KBM-7 (cell line): ENCODE data around the gene HNRNPA1L2.
A peak's percentile ranks its signal among the peaks of the same experiment; 100 is the strongest.
"Not testable (repeated sequence)": the region's sequence is repeated elsewhere in the genome, so short reads cannot be mapped to it uniquely, and the experiment has no call there.

Experiments used
- DNase-seq: peaks from one replicate; pipeline ENCODE4 v3.0.0-alpha.2; 2015
- in situ Hi-C: fragments of 300-500 bp; cut with MboI; formaldehyde crosslinking; loops from 2 replicates; pipeline ENCODE4 v1.14.3; 2020; ENCODE audit warnings: low sequenced_read_pairs, low pct_unique_long_range_greater_than_20kb, mixed read lengths

The HNRNPA1L2 gene

GRCh38 chr13:52638666-52639328 is 3.4 kb upstream of the HNRNPA1L2 start:
- in situ Hi-C loops: no loop called here
- peak; percentile 11 for DNase-seq

GRCh38 chr13:52644108-52644507 is 1.9 kb downstream of the HNRNPA1L2 start:
- DNase-seq: no peak
- in situ Hi-C loops: no loop called here

DNA sequence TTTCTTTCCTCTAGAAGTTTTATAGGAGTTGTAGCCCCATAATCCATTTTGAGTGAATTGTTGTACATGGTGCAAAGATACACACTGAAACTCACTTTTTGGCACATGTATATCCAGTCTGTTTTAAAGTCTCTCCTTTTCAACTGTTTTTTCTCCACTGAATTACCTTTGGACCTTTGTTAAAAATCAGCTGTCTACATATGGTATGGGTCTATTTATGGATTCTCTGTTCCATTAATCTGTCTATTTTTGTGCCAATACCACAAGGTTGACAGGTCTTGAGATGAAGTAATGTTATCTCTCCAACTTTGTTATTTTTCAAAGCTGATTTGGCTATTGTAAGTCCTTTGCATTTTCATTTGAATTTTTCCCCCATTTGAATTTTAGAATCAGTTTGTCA is 4.7 kb downstream of the HNRNPA1L2 start:
- no peak for DNase-seq
- in situ Hi-C loops: no loop called here

DNA sequence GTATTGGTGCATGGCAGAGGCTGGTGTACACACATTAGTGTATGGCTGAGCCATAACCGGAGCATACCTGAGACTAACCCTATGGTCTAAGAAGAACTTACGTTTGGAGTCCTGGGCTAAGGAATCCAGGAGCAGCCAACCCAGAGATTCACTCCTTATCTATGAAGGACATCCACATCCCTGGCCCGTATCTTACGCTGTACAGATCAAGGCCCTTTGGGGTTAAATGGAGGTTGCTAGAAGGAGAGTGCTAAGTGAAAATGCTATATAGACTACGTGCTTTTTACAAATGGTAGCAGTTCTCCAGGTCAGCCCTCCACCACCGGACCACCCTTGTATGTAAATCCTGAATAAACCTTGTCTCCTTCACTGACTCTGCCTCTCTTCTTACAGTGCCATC is 8.5 kb downstream of the HNRNPA1L2 start:
- in situ Hi-C loops: no loop called here

DNA sequence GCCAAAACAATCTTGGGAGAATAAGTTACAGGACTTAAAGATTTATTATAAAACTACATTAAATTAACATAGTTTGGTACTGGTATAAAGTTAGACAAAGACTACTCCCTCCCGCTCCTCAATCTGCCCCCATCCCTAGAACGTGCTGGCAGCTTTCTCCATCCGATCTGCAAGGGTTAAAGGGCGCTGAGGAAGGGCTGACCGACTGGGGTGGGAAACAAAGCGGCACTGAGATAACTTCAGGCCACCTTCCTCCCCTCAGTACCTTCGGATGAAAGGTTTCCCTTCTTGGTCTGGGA is 9.6 kb downstream of the HNRNPA1L2 start:
- no peak for DNase-seq
- in situ Hi-C loops: no loop called here

More for the DNA sequence above, 8.5 kb downstream of the HNRNPA1L2 start:
- no peak for DNase-seq

- in situ Hi-C loops: no loop called here
- peak; percentile 98 for DNase-seq
These were observed 10.2 kb downstream of the HNRNPA1L2 start, which contains the start of gene SUGT1 for GRCh38 chr13:52652196-52652979. TSS of gene SUGT1 (plus strand) at chr13:52652836. CDS start at chr13:52652921, 85 bp downstream.

DNA sequence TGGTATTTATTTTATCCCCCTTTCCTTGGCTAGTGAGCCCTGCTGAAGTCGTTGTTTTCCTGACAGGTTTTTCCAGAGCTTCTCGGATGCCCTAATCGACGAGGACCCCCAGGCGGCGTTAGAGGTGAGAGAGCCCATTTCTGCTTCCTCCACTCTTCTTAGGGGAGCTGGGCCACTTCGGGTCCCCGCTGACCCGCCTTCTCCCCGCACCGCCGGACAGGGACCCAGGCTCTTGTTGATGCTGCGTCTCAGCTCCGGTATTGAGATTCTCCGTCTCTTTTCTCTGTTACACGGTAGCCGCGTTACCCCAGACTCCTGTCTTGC is 10.7 kb downstream of the HNRNPA1L2 start:
- in situ Hi-C loops: no loop called here
- no peak for DNase-seq

GRCh38 chr13:52659340-52659739 is 17.1 kb downstream of the HNRNPA1L2 start:
- DNase-seq: no peak
- in situ Hi-C loops: no loop called here

GRCh38 chr13:52664272-52664671 is 22.0 kb downstream of the HNRNPA1L2 start:
- DNase-seq: no peak
- in situ Hi-C loops: no loop called here

GRCh38 chr13:52665325-52665724 is 23.1 kb downstream of the HNRNPA1L2 start:
- in situ Hi-C loops: no loop called here

DNA sequence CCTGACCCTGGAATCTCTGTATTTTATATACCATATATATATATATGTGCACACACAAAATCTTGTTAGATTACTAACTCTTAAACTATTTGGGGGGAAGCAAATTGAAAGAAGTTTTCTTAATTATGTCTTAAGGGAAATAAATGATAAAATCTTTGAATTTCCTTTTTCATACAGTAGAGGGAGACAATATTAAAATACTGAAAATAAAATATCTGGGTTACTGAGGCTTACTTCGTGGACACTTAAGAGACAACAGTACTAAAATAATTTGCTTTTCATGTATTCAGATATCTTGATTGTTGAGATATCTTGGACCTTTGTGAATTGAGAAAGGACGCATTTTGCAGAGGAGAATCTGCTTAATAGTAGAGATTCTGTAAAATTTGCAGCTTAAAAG is 27.4 kb downstream of the HNRNPA1L2 start:
- DNase-seq: no peak
- in situ Hi-C loops: no loop called here

More at GRCh38 chr13:52665325-52665724, 23.1 kb downstream of the HNRNPA1L2 start:
- peak; percentile 22 for DNase-seq

GRCh38 chr13:52670726-52671125 is 28.5 kb downstream of the HNRNPA1L2 start:
- in situ Hi-C loops: no loop called here
- no peak for DNase-seq

- no peak for DNase-seq
- in situ Hi-C loops: no loop called here
These were observed 31.2 kb downstream of the HNRNPA1L2 start for GRCh38 chr13:52673465-52673864.

DNA sequence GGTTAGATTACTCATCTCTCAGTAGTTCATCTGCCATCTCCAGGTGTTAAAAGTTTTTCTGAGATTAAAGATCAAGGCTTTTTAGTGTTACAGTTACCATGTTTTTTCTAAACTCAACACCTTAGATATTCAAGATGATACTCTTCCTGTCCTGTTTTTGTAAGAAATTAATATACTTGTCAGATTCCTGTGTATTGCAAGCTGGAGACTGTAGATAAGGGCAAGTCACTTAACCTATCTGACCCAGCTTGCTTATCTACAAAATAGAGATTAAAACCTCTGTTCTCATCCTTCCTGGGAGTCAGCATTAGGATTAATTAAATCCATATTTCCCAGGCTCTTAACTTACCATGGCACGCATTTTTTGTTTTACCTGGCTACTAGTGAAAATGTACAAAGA is 35.6 kb downstream of the HNRNPA1L2 start:
- no peak for DNase-seq
- in situ Hi-C loops: no loop called here

DNA sequence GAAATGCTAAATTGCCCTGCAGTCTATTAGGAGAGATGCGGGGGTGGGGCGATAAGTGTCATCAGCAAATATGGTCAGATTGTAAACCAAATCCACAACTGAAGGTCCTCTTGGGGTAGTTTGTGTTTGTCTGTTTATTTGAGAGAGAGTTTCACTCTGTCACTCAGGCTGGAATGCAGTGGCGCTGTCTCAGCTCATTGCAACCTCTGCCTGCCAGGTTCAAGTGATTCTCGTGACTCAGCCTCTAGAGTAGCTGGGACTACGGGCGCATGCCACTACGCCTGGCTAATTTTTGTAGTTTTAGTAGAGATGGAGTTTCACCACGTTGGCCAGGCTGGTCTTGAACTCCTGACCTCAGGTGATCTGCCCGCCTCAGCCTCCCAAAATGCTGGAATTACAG is 43.6 kb downstream of the HNRNPA1L2 start:
- in situ Hi-C loops, DNase-seq: not testable (repeated sequence)

- in situ Hi-C loops: no loop called here
- DNase-seq: no peak
These were observed 44.1 kb downstream of the HNRNPA1L2 start for GRCh38 chr13:52686376-52686775.
